ENCODE results near the gene SPON2. TPM values are rescaled to one million over a fixed set of nuclear protein-coding genes. Genes with fewer than 3 reads are reported as not detected.
A peak's percentile ranks its signal among the peaks of the same experiment; 100 is the strongest.

Gene SPON2
- total RNA-seq, 2 donors from 2014 or later = 7.0 to 8.2 TPM

DNA sequence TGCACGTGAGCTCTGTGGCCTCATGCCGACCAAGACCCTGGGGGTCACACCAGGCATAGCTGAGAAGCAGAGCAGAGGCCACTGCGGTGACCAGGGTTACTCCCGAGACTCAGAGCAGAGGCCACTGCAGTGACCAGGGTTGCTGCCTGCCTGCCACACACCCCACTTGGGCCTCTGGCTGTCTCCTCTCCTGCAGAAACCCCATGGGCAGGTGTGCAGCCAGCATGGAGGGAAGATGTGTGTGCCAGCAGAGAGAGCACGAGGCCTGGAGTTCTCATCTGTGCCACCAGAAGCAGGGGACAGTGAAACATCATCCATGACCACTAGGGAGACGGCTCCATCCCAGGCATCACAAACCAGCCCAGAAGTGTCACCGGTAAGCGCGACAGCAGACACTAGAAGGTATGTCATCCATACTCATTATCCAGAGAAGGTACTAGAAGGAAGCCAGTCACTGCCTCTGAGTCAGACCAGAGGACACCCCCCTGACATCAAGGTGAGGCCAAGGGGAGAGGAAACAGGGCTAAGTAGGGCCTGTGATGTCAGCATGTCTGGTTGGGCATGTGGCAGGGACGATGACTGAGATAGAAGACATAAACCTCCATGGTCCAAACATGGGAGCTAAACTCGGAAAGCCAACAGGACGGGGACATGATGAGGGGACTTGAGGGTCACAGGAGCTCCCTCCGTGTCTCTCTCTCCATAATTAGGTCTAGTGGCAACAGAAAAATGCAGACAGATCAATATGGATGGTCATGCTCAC lies 24.2 kb upstream of the SPON2 start:
- H3K36me3 Mint-ChIP-seq (ENCODE audit: insufficient read depth in 2 of 2) = no peaks in the 10 kb centered on the region
- H3K4me3 Mint-ChIP-seq = no peak overlapping the region
- H3K27ac Mint-ChIP-seq = no peak overlapping the region
- no peaks in the 10 kb centered on the region for H3K9me3 Mint-ChIP-seq
- no peak for DNase-seq
- peaks cover 13% of the 10 kb centered on the region for H3K4me1 Mint-ChIP-seq (ENCODE audit: low read depth)
- H3K27me3 Mint-ChIP-seq (ENCODE audit: low read depth) = no peaks in the 10 kb centered on the region
- no peak for ATAC-seq (replicated peaks in 1 of 2)

DNA sequence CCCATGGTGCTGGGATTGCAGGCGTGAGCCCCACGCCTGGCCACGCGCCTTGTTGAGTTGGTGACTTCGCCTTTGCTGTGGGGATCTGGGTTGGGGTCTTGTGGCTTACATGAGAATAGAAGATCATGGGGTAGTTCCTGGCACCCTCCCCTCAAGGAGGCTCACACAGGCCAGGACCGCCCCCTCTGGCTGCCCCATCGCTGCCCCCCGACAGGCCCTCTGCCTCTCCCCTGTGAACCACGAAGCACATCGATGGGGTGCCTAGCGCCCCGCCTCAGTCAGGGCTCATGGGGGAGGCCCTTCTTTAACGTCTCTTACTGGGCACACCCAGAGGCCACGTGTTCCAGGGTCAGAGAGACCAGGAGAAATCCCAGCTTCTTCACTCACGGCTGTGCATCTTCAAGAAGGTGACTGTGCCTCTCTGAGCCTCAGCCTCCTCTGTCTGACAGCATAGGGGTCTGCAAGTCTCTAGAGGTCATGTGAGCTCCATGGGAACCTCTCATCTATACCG lies 23.6 kb upstream of the SPON2 start:
- H3K4me3 Mint-ChIP-seq = no peak overlapping the region
- H3K36me3 Mint-ChIP-seq (ENCODE audit: insufficient read depth in 2 of 2) = no peaks in the 10 kb centered on the region
- H3K27me3 Mint-ChIP-seq (ENCODE audit: low read depth) = no peaks in the 10 kb centered on the region
- H3K27ac Mint-ChIP-seq = no peak overlapping the region
- peaks cover 7% of the 10 kb centered on the region for H3K4me1 Mint-ChIP-seq (ENCODE audit: low read depth)
- ATAC-seq (replicated peaks in 1 of 2) = no peak
- no peak for DNase-seq
- H3K9me3 Mint-ChIP-seq = no peaks in the 10 kb centered on the region

DNA sequence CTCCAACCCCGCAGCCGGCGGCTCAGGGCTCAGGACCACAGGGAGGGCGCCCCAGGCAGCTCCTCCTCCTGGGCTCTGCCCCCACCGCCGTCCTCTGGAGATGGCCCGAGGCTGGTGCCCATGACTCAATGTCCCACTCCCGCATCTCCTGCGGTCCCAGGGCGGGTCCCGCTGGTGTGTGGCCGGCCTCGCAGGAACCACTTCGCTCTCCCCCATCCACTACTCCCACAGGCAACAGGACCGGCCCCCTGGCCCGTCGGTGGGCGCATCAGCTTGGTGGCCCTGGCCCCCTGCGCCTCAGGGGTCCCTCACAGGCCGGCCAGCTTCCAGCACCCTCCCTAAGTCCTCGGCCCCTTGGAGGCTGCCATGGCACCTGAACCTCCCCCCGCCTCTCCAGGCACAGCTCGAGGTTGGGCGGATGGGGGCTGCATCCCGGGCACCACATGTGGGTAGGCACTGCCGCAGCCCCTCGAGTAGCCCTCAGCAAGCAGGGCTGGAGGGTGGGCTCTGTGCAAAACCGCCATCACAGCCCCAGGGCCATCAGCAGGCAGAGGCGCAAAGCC lies 22.8 kb upstream of the SPON2 start:
- no peak overlapping the region for H3K4me3 Mint-ChIP-seq
- ATAC-seq (replicated peaks in 1 of 2) = no peak

DNA sequence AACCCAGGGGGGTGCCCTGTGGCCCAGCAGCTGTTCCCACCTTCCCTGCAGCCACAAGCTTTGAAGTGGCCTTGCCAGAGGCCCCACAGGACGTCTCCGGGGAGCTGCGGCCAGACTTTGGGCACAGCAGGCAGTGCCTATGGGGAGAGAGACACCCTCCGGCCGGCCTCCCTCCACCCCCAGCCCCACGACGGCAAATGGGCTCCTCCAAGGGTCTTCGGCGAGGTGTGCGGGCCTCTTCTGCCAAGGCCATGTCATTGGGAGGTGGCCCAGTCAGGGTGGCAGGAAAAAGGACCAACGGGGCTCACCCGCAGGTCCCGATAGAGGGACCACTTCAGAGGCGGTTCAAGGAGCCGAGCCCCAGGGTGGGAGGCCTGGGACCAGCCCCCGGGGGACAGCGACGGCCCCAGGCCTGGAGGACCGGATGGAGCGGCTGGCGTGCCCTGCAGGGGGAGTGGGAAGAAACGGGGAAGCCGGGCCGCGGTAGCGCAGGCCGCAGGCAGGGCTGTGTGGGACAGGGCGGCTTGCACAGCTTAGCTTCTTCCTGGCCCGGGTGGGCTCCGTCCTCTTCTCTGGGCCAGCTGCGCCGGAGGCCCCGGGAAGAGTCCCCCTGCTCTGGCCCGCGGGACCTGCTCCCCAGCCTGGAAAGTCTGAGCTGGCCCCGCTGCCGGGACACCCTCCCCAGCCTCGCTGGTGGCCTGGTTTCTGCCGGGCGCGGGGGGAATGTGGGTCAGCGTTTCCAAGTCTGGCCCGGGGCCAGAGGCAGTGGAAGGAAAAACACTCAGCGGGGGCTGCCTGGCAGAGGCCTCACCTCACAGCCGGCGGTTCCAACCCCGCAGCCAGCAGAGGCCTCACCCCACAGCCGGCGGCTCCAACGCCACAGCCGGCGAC lies 21.9 kb upstream of the SPON2 start:
- no peaks in the 10 kb centered on the region for H3K36me3 Mint-ChIP-seq (ENCODE audit: insufficient read depth in 2 of 2)
- no peaks in the 10 kb centered on the region for H3K9me3 Mint-ChIP-seq
- H3K27ac Mint-ChIP-seq = no peak overlapping the region
- DNase-seq (no peak), ATAC-seq (replicated peaks in 1 of 2) (no peak)
- no peak overlapping the region for H3K4me3 Mint-ChIP-seq
- H3K4me1 Mint-ChIP-seq (ENCODE audit: low read depth) = no peaks in the 10 kb centered on the region
- H3K27me3 Mint-ChIP-seq (ENCODE audit: low read depth) = no peaks in the 10 kb centered on the region

More for the DNA sequence above, 22.8 kb upstream of the SPON2 start:
- Mint-ChIP-seq H3K36me3 (ENCODE audit: insufficient read depth in 2 of 2) (no peaks in the 10 kb centered on the region), H3K4me1 (ENCODE audit: low read depth) (peaks cover 6% of the 10 kb centered on the region), H3K27ac (no peak overlapping the region), H3K27me3 (ENCODE audit: low read depth) (no peaks in the 10 kb centered on the region), H3K9me3 (no peaks in the 10 kb centered on the region)
- no peak for DNase-seq

DNA sequence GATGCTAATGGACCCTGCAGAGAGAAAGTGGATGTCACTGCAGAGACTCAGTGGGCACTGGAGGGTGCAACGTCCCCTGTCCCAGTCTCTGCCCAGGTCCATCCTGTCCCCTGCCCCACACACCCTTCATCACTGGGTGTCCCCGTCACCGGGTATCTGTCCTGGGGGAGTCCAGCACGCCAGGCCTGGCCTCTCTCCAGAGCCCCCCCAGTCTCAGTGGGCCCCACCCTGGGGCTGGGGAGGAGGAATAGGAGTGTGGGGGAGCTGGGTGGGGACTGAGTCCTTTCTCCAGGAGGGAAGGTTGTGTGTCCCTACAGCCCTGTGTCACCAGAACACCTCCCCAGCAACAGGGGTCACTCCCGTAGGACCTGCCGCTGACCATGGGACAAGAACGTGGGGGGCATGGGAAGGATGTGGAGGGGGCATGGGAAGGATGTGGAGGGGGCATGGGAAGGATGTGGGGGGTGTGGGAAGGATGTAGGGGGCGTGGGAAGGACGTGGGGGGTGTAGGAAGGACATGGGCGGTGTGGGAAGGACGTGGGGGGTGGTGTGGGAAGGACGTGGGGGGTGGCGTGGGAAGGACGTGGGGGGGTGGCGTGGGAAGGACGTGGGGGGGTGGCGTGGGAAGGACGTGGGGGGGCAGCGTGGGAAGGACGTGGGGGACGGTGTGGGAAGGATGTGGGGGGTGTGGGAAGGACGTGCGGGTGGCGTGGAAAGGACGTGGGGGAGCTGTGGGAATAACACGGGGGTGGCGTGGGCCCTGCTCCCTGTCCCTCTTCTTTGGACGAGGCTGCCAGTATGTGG lies 21.0 kb upstream of the SPON2 start:
- Mint-ChIP-seq H3K27me3 (ENCODE audit: low read depth) (no peaks in the 10 kb centered on the region), H3K4me1 (ENCODE audit: low read depth) (no peaks in the 10 kb centered on the region), H3K4me3 (no peak overlapping the region), H3K36me3 (ENCODE audit: insufficient read depth in 2 of 2) (no peaks in the 10 kb centered on the region), H3K27ac (no peak overlapping the region), H3K9me3 (no peaks in the 10 kb centered on the region)
- DNase-seq = no peak
- no peak for ATAC-seq (replicated peaks in 1 of 2)

DNA sequence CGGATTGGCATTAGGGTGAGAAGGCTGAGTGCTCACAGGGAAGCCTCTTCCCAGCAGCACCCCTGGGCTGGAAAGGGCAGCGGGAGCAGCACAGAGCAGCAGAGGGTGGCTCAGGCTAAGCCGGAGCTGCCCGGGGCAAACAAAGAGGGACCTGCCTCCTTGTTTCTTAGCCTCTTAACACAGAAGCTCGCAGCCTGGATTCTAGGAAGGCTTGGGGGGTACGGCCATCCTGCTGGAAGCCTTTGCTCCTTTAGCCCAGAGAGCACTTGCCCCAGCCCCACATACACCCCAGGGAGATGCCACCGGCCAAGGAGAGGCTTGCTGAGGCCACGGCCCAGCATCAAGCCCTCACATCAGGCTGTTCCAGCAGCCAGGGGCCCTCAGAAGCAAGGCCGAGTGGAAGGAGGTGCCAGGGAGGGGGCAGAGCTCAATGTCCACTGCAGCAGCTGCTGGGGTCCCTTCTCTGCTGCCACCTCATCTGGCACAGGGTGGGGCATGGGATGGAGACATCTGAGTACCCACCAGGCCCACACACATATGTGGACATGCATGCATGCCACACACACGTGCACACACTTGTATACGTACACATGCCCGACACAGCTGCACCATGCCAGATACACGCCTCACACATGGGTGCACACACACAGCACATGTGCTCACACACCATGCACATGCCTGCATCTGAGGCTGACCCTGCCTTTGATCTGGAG lies 20.3 kb upstream of the SPON2 start:
- H3K9me3 Mint-ChIP-seq = no peaks in the 10 kb centered on the region
- H3K36me3 Mint-ChIP-seq (ENCODE audit: insufficient read depth in 2 of 2) = no peaks in the 10 kb centered on the region
- no peak overlapping the region for H3K4me3 Mint-ChIP-seq
- no peak for DNase-seq
- ATAC-seq (replicated peaks in 1 of 2) = no peak
- no peak overlapping the region for H3K27ac Mint-ChIP-seq
- H3K27me3 Mint-ChIP-seq (ENCODE audit: low read depth) = no peaks in the 10 kb centered on the region
- no peaks in the 10 kb centered on the region for H3K4me1 Mint-ChIP-seq (ENCODE audit: low read depth)

DNA sequence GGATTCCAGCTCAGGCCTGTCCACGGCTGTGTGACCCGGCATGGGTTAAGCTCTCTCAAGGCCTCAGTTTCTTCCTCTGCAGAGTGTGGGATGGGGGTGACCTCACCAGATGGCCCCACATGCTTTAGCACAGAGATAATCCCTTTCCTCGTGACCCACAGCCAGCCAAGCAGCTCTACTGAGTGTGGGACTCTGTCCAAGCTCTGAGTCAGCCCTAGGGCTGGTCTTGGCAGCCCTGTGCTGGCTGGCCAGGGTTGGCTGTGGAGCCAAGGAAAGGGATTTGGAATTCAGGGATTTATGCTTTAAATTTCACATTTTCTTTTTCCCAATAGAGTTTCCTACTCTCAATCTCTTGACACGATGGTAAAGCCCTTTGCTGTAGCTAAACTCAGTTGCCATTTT lies 19.7 kb upstream of the SPON2 start:
- Mint-ChIP-seq H3K27me3 (ENCODE audit: low read depth) (no peaks in the 10 kb centered on the region), H3K9me3 (no peaks in the 10 kb centered on the region), H3K4me1 (ENCODE audit: low read depth) (peaks cover 4% of the 10 kb centered on the region), H3K27ac (no peak overlapping the region), H3K4me3 (no peak overlapping the region), H3K36me3 (ENCODE audit: insufficient read depth in 2 of 2) (no peaks in the 10 kb centered on the region)
- DNase-seq = no peak
- no peak for ATAC-seq (replicated peaks in 1 of 2)

DNA sequence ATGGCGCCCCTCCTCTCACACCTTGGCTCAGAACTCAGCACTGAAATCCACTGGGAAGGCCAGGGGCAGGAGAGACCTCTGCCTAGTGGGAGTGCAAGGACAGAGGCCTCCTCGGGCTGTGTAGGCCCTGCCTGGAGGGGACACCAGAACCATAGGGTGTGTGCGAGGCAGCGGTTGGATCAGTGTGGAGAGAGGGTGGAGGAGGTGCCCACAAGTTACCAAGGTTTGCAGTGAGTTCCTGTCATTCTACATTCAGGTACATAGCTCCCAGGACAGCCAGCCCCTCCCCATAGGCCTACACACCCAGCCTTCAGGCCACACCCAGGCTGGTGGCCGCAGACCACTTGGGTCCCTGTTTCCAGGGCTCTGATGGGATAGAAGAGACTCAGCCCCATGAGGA lies 19.2 kb upstream of the SPON2 start:
- peaks cover 8% of the 10 kb centered on the region for H3K4me1 Mint-ChIP-seq (ENCODE audit: low read depth)
- H3K27ac Mint-ChIP-seq = no peak overlapping the region
- DNase-seq (no peak), ATAC-seq (replicated peaks in 1 of 2) (no peak)
- H3K27me3 Mint-ChIP-seq (ENCODE audit: low read depth) = no peaks in the 10 kb centered on the region
- no peaks in the 10 kb centered on the region for H3K36me3 Mint-ChIP-seq (ENCODE audit: insufficient read depth in 2 of 2)
- no peak overlapping the region for H3K4me3 Mint-ChIP-seq
- no peaks in the 10 kb centered on the region for H3K9me3 Mint-ChIP-seq

DNA sequence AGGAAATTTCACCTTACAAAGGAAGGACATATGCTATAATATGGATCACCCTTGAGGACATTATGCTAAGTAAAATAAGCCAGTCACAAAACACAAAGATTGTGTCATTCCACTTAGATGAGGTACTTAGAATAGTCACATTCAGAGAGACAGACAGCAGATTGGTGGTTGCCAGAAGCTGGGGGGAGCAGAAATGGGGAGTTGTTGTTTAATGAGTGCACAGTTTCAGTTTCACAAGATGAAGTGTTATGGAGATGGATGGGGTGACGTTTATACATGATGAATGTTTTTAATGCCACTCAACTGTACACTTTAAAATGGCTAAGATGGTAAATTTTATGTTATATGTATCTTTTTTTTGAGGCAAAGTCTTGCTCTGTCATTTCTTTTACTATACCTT lies 14.8 kb upstream of the SPON2 start:
- DNase-seq = peak; percentile 51 to 52
- H3K4me3 Mint-ChIP-seq = no peak overlapping the region
- no peak overlapping the region for H3K27ac Mint-ChIP-seq
- H3K36me3 Mint-ChIP-seq (ENCODE audit: insufficient read depth in 2 of 2) = peaks cover 4 to 5% of the 10 kb centered on the region in 2 donors
- peak; percentile 99 to 100 for ATAC-seq (replicated peaks in 1 of 2)
- peaks cover 36% of the 10 kb centered on the region for H3K4me1 Mint-ChIP-seq (ENCODE audit: low read depth)
- no peaks in the 10 kb centered on the region for H3K27me3 Mint-ChIP-seq (ENCODE audit: low read depth)
- peaks cover 2% of the 10 kb centered on the region in 2 donors for H3K9me3 Mint-ChIP-seq

DNA sequence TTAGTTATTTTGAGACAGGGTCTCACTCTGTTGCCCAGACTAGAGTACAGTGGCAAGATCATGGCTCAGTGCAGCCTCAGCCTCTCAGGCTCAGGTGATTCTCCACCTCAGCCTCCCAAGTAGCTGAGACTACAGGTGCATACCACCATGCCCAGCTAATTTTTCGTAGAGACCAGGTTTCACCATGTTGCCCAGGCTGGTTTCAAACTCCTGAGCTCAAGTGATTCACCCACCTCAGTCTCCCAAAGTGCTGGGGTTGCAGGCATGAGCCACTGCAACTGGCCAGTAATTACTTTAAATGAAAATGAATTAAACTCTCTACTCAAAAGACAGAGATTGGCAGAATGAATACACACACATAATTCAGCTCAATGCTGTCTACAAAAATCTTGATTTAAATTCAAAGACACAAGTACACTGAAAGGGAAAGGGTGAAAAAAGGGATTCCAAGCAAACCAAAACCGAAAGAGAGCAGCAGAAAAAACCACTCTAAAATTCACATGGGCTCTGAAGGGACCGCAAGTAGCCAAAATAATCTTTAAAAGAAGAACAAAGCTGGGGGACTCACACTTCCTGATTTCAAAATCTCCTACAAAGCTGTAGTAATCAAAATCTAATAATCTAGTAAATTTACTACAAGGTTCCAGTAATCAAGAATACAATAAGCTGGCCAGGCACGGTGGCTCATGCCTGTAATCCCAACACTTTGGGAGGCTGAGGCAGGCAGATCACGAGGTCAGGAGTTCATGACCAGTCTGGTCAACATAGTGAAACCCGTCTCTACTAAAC lies 11.8 kb upstream of the SPON2 start:
- ATAC-seq (replicated peaks in 1 of 2) = no peak
- DNase-seq = no peak
- H3K36me3 Mint-ChIP-seq (ENCODE audit: insufficient read depth in 2 of 2) = peaks cover 14 to 20% of the 10 kb centered on the region in 2 donors
- H3K4me3 Mint-ChIP-seq = peak overlapping the region; percentile 25 to 52
- peaks cover 10% of the 10 kb centered on the region for H3K27me3 Mint-ChIP-seq (ENCODE audit: low read depth)
- no peak overlapping the region for H3K27ac Mint-ChIP-seq
- H3K9me3 Mint-ChIP-seq = peaks cover 9 to 10% of the 10 kb centered on the region in 2 donors
- peaks cover 44% of the 10 kb centered on the region for H3K4me1 Mint-ChIP-seq (ENCODE audit: low read depth)

DNA sequence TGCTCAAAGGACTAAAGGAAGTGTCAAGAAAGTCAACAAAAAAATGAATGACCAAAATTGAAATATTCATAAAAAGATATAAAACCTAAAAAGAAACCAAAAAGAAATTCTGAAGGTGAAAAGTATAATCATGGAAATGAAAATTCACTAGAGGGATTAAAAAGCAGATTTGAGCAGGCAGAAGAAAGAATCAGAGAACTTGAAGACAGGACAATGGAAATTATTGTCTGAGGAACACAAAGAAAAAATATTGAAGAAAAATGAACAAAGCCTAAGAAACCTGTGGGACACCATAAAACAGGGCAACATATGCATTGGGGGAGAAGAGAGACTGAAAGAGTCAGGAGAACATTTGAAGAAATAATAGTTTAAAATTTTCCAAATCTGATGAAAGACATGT lies 9.9 kb upstream of the SPON2 start:
- ATAC-seq (replicated peaks in 1 of 2) (no peak), DNase-seq (no peak)
- H3K4me1 Mint-ChIP-seq (ENCODE audit: low read depth) = peaks cover 43% of the 10 kb centered on the region
- peaks cover 10% of the 10 kb centered on the region for H3K27me3 Mint-ChIP-seq (ENCODE audit: low read depth)
- H3K27ac Mint-ChIP-seq = peak overlapping the region; percentile 6
- H3K4me3 Mint-ChIP-seq = peak overlapping the region in 1 of 2 donors; percentile 26
- peaks cover 9 to 10% of the 10 kb centered on the region in 2 donors for H3K9me3 Mint-ChIP-seq
- H3K36me3 Mint-ChIP-seq (ENCODE audit: insufficient read depth in 2 of 2) = peaks cover 14 to 20% of the 10 kb centered on the region in 2 donors
